Neural crest cell (in vitro differentiated cells): Measurements from ENCODE around the gene BAZ2B. TPM values are rescaled to one million over a fixed set of nuclear protein-coding genes. Genes with fewer than 3 reads are reported as not detected.
"Not testable (repeated sequence)": the region's sequence is repeated elsewhere in the genome, so short reads cannot be mapped to it uniquely, and the experiment has no call there.

Experiments
- DNase-seq: peaks from one replicate; pipeline ENCODE4 v3.0.0; 2021; ENCODE audit warnings: low read depth, mixed read lengths, low spot score
- H3K27ac Mint-ChIP-seq: one replicate; pipeline ENCODE4 v1.8.0; 2021; ENCODE audit warnings: mild to moderate bottlenecking, mixed read lengths; ENCODE audit not compliant: unreplicated experiment
- H3K27me3 Mint-ChIP-seq: 2 replicates; pipeline ENCODE4 v1.8.0; 2021; ENCODE audit warnings: low read depth, mild to moderate bottlenecking, mixed read lengths
- H3K36me3 Mint-ChIP-seq: 2 replicates; pipeline ENCODE4 v1.8.0; 2021; ENCODE audit warnings: low read depth, mild to moderate bottlenecking, mixed read lengths
- H3K4me1 Mint-ChIP-seq: 2 replicates; pipeline ENCODE4 v1.8.0; 2021; ENCODE audit warnings: mixed read lengths
- H3K4me3 Mint-ChIP-seq: one replicate; pipeline ENCODE4 v1.8.0; 2021; ENCODE audit warnings: mild to moderate bottlenecking, mixed read lengths
- H3K9me3 Mint-ChIP-seq: 2 replicates; pipeline ENCODE4 v1.8.0; 2021; ENCODE audit warnings: mixed read lengths
- CTCF ChIP-seq: fragments of 200-600 bp; sonication (generic); conservative IDR thresholded peaks from 2 replicates; pipeline ENCODE4 v1.5.0; 2021; ENCODE audit warnings: antibody characterized with exemption, mild to moderate bottlenecking
- total RNA-seq: library from RNA; stranded (reverse); gene quantifications from 2 replicates; pipeline ENCODE4 v1.2.1, GENCODE V29; 2021

The BAZ2B gene
- total RNA-seq, 1 donor from 2014 or later: 65.9 TPM

GRCh38 chr2:159639071-159639470 lies 22.7 kb upstream of the BAZ2B start:
- DNase-seq: no peak
- Mint-ChIP-seq H3K9me3 (peaks cover 10% of the 10 kb centered on the region), H3K36me3 (peaks cover 16% of the 10 kb centered on the region), H3K27me3 (no peaks in the 10 kb centered on the region), H3K27ac (no peak overlapping the region), H3K4me1 (no peaks in the 10 kb centered on the region), H3K4me3 (no peak overlapping the region)
- no peak for TF ChIP-seq CTCF

GRCh38 chr2:159637988-159638501 lies 21.7 kb upstream of the BAZ2B start:
- TF ChIP-seq CTCF: no peak
- peak overlapping the region; percentile 54 for H3K27ac Mint-ChIP-seq
- H3K4me3 Mint-ChIP-seq: no peak overlapping the region
- peaks cover 10% of the 10 kb centered on the region for H3K9me3 Mint-ChIP-seq
- DNase-seq: no peak
- H3K36me3 Mint-ChIP-seq: peaks cover 16% of the 10 kb centered on the region
- H3K4me1 Mint-ChIP-seq: no peaks in the 10 kb centered on the region
- no peaks in the 10 kb centered on the region for H3K27me3 Mint-ChIP-seq

GRCh38 chr2:159637240-159637639 lies 20.9 kb upstream of the BAZ2B start:
- H3K27ac Mint-ChIP-seq: no peak overlapping the region
- peaks cover 10% of the 10 kb centered on the region for H3K9me3 Mint-ChIP-seq
- no peak for TF ChIP-seq CTCF
- H3K4me3 Mint-ChIP-seq: no peak overlapping the region
- no peak for DNase-seq
- no peaks in the 10 kb centered on the region for H3K4me1 Mint-ChIP-seq
- H3K36me3 Mint-ChIP-seq: peaks cover 16% of the 10 kb centered on the region
- H3K27me3 Mint-ChIP-seq: no peaks in the 10 kb centered on the region

- no peak overlapping the region for H3K4me3 Mint-ChIP-seq
- no peak overlapping the region for H3K27ac Mint-ChIP-seq
- no peaks in the 10 kb centered on the region for H3K4me1 Mint-ChIP-seq
- peaks cover 10% of the 10 kb centered on the region for H3K9me3 Mint-ChIP-seq
- peaks cover 8% of the 10 kb centered on the region for H3K36me3 Mint-ChIP-seq
- TF ChIP-seq CTCF: no peak
- no peak for DNase-seq
- no peaks in the 10 kb centered on the region for H3K27me3 Mint-ChIP-seq
Measured at GRCh38 chr2:159635006-159635789, 18.9 kb upstream of the BAZ2B start.

- DNase-seq: no peak
- Mint-ChIP-seq H3K27ac (no peak overlapping the region), H3K27me3 (no peaks in the 10 kb centered on the region), H3K9me3 (peaks cover 8% of the 10 kb centered on the region), H3K4me1 (no peaks in the 10 kb centered on the region), H3K4me3 (no peak overlapping the region), H3K36me3 (peaks cover 5% of the 10 kb centered on the region)
- TF ChIP-seq CTCF: no peak
Measured at GRCh38 chr2:159633219-159633618, 16.9 kb upstream of the BAZ2B start.

GRCh38 chr2:159625628-159626027 lies 9.3 kb upstream of the BAZ2B start:
- H3K27ac Mint-ChIP-seq, H3K4me3 Mint-ChIP-seq, DNase-seq, H3K4me1 Mint-ChIP-seq, H3K27me3 Mint-ChIP-seq, H3K36me3 Mint-ChIP-seq: not testable (repeated sequence)
- peaks cover 12% of the 10 kb centered on the region for H3K9me3 Mint-ChIP-seq
